Neural crest cell (in vitro differentiated cells): ENCODE measurements around the gene PTPRO. TPM values are rescaled to one million over a fixed set of nuclear protein-coding genes. Genes with fewer than 3 reads are reported as not detected.

Source experiments
- DNase-seq: peaks from one replicate; pipeline ENCODE4 v3.0.0; 2021; ENCODE audit warnings: low read depth, mixed read lengths, low spot score
- H3K27ac Mint-ChIP-seq: one replicate; pipeline ENCODE4 v1.8.0; 2021; ENCODE audit warnings: mild to moderate bottlenecking, mixed read lengths; ENCODE audit not compliant: unreplicated experiment
- H3K27me3 Mint-ChIP-seq: 2 replicates; pipeline ENCODE4 v1.8.0; 2021; ENCODE audit warnings: low read depth, mild to moderate bottlenecking, mixed read lengths
- H3K36me3 Mint-ChIP-seq: 2 replicates; pipeline ENCODE4 v1.8.0; 2021; ENCODE audit warnings: low read depth, mild to moderate bottlenecking, mixed read lengths
- H3K4me1 Mint-ChIP-seq: 2 replicates; pipeline ENCODE4 v1.8.0; 2021; ENCODE audit warnings: mixed read lengths
- H3K4me3 Mint-ChIP-seq: one replicate; pipeline ENCODE4 v1.8.0; 2021; ENCODE audit warnings: mild to moderate bottlenecking, mixed read lengths
- H3K9me3 Mint-ChIP-seq: 2 replicates; pipeline ENCODE4 v1.8.0; 2021; ENCODE audit warnings: mixed read lengths
- CTCF ChIP-seq: fragments of 200-600 bp; sonication (generic); conservative IDR thresholded peaks from 2 replicates; pipeline ENCODE4 v1.5.0; 2021; ENCODE audit warnings: antibody characterized with exemption, mild to moderate bottlenecking
- total RNA-seq: library from RNA; stranded (reverse); gene quantifications from 2 replicates; pipeline ENCODE4 v1.2.1, GENCODE V29; 2021

Gene PTPRO
- total RNA-seq, 1 donor from 2014 or later: 3.1 TPM

- TF ChIP-seq CTCF: no peak
- DNase-seq: no peak
- Mint-ChIP-seq H3K36me3 (no peaks in the 10 kb centered on the region), H3K4me1 (no peaks in the 10 kb centered on the region), H3K27me3 (peaks cover 26% of the 10 kb centered on the region), H3K9me3 (no peaks in the 10 kb centered on the region), H3K27ac (no peak overlapping the region), H3K4me3 (no peak overlapping the region)
These were observed 147.0 kb downstream of the PTPRO start for GRCh38 chr12:15469356-15469755.

- H3K9me3 Mint-ChIP-seq: peaks cover 4% of the 10 kb centered on the region
- peaks cover 16% of the 10 kb centered on the region for H3K27me3 Mint-ChIP-seq
- H3K36me3 Mint-ChIP-seq: no peaks in the 10 kb centered on the region
- H3K27ac Mint-ChIP-seq: no peak overlapping the region
- no peak for TF ChIP-seq CTCF
- no peak overlapping the region for H3K4me3 Mint-ChIP-seq
- DNase-seq: no peak
- H3K4me1 Mint-ChIP-seq: no peaks in the 10 kb centered on the region
These were observed 149.7 kb downstream of the PTPRO start for GRCh38 chr12:15472036-15472435.

GRCh38 chr12:15474766-15475165 lies 152.5 kb downstream of the PTPRO start:
- Mint-ChIP-seq H3K27ac (no peak overlapping the region), H3K4me1 (no peaks in the 10 kb centered on the region), H3K36me3 (no peaks in the 10 kb centered on the region), H3K9me3 (peaks cover 4% of the 10 kb centered on the region), H3K4me3 (no peak overlapping the region), H3K27me3 (peaks cover 2% of the 10 kb centered on the region)
- no peak for DNase-seq
- no peak for TF ChIP-seq CTCF

GRCh38 chr12:15477761-15478160 lies 155.5 kb downstream of the PTPRO start:
- peaks cover 2% of the 10 kb centered on the region for H3K27me3 Mint-ChIP-seq
- peak overlapping the region; percentile 28 for H3K27ac Mint-ChIP-seq
- no peaks in the 10 kb centered on the region for H3K4me1 Mint-ChIP-seq
- no peaks in the 10 kb centered on the region for H3K36me3 Mint-ChIP-seq
- peaks cover 4% of the 10 kb centered on the region for H3K9me3 Mint-ChIP-seq
- no peak overlapping the region for H3K4me3 Mint-ChIP-seq
- TF ChIP-seq CTCF: no peak
- no peak for DNase-seq

- H3K27ac Mint-ChIP-seq: no peak overlapping the region
- no peak overlapping the region for H3K4me3 Mint-ChIP-seq
- TF ChIP-seq CTCF: no peak
- DNase-seq: no peak
- no peaks in the 10 kb centered on the region for H3K4me1 Mint-ChIP-seq
- peaks cover 12% of the 10 kb centered on the region for H3K27me3 Mint-ChIP-seq
- no peaks in the 10 kb centered on the region for H3K9me3 Mint-ChIP-seq
- no peaks in the 10 kb centered on the region for H3K36me3 Mint-ChIP-seq
These were observed 159.5 kb downstream of the PTPRO start for GRCh38 chr12:15481846-15482245.

GRCh38 chr12:15485466-15485865 lies 163.2 kb downstream of the PTPRO start:
- TF ChIP-seq CTCF: no peak
- H3K27ac Mint-ChIP-seq: no peak overlapping the region
- peaks cover 5% of the 10 kb centered on the region for H3K4me1 Mint-ChIP-seq
- H3K9me3 Mint-ChIP-seq: no peaks in the 10 kb centered on the region
- H3K27me3 Mint-ChIP-seq: peaks cover 12% of the 10 kb centered on the region
- no peak for DNase-seq
- no peaks in the 10 kb centered on the region for H3K36me3 Mint-ChIP-seq
- no peak overlapping the region for H3K4me3 Mint-ChIP-seq
